HG02885 (cell line): ENCODE results near the gene ZNF273.

Experiments used
- ATAC-seq: cut with Tn5 transposase; IDR thresholded peaks from one replicate; pipeline ENCODE4 v1.9.1; 2021; ENCODE audit warnings: mild to moderate bottlenecking; ENCODE audit not compliant: unreplicated experiment, poor library complexity

Gene ZNF273

DNA sequence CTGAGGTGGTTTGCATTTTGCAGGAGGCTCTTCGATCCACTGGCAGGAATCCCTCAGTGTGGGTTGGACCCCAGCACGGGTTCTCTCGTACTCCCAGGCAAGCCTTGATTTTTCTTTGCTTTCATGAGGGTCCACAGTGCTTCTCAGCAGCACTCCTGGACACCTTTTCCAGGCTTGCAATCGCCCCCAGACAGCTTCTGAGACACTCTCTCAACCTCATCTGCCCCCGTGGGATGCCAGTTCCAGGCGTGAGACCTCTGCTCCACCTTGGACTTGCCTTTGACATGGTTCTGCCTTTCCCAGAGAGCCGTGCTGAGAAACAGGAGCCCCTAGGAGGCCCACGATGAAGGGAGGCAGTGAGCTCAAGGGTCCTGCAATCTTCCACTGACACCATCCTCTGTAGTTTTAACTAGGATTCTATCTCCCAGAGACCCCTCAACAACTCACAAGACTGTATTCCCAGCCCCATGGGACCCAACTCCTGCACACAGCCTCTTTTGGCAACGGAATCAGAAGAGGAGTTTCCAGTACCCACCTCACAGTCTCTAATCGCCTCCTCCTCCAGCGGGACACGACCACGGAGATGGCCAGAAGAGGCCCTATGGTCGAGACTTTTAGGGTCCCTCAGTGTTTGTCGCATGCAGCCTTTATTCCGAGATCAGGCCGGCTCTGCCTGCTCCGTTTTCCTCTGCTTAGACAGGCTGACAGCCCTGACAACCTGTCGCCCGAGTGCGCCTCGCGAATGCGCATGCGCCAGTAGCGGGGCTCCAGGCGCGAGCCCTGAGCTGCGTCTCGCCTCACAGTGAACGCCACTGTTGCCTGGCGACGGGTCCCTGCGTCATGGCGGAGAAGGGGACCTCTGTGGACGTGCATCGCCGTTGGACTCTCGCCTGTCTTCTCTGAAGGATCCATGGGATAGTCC lies 26.0 kb upstream of the ZNF273 start:
- no peak for ATAC-seq

DNA sequence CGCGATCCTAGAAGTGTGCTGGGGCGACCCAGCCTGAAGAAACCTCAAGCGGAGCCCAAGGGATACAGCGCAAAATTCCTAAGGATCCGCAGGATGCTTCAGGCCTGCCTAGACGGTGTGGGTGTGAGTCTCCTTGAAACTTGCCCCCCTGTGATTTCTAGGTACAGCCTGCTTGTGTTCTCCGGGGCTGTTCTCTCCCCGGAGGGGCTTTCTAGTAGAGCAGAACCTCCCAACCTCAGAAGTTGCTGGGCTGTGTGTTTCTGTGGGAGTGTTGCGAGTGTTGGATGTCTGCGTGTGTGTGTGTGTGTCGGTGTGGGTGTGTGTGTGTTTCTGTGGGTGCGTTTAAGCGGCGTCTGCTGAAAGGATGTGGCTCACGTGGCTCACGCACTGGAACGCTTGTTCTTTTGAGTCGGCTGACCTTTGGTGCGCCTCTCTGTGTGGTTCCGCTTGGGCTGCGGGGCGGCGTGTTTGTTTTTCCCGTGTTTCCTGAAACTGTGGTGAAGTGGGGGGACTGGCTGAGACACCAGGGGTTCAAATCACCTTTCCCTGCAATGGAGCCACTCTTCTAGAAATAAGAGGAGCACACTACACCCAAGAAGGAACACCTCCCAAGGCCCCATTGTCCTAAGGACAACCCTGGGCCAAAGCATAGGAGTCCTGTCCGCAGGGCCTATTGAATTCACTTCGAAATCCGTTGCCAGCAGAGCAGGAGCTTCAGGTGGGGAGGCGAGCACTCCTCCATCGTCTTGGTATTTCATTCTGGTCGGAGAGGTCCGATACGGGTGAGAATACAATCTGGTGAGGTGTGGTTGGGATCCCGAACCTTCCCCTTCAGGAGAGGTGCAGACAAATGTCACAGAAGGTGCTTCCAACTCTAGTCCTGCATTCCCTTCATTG lies 25.1 kb upstream of the ZNF273 start:
- ATAC-seq: no peak

DNA sequence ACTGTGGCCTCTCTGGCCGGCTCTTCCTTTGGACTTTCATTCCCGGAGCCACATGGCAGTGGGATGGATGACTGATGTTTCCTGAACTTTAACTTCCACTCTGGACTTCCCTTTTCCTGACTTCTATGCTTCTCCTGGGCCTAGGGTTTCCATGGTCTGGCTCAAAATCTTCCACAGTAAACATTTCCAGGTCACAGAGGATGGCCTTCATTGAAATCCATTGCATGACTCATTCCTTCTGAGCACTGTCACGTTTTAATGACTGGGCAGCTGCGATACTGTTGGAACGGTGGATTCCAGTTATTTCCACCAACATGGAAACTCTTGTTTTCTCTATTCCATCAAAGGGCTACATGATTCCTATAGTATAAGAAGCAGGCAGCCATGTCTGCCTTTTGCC lies 24.4 kb upstream of the ZNF273 start:
- ATAC-seq: no peak

DNA sequence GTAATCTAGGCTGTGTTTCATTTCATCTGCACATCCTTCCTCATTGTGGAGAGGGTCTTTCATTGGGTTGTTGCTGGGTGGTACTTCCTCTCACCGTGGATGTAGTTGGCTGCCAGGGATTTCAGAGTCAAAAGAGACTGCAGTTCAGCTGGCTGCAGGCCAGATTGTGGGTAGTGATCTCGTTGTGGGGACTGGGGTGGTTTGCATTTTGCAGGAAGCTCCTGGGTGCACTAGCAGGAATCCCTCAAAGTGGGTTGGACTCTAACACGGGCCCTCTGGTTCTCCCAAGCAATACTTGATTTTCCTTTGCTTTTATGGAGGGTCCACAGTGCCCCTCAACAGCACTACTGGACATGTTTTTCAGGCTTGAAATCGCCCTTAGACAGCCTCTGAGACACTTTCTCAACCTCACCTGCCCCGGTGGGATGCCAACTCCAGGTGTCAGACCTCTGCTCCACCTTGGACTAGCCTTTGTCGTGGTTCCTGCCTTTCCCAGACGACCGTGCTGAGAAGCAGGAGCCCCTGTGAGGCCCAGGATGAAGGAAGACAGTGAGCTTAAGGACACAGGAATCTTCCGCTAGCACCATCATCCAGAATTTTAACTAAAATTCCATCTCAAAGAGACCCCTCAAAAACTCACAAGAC lies 23.9 kb upstream of the ZNF273 start:
- no peak for ATAC-seq

DNA sequence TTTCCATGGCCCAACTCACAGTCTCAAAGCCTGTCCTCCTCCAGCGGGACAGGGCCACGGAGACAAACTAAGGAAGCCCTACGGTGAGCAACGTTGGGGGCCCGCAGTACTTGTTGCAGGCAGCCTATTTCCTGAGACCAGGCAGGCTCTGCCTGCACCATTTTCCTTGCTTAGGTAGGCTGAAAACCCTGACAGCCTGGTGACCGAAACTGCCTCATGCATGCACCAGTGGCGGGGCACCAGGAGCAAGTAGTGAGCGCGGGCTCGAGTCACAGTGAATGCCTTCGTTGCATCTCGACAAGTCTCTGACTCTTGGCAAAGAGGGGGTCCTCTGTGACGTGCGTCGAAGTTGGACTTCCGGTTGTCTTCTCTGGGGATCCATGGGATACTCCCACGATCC lies 23.3 kb upstream of the ZNF273 start:
- ATAC-seq: no peak

GRCh38 chr7:64880322-64881297 lies 22.5 kb upstream of the ZNF273 start:
- no peak for ATAC-seq

DNA sequence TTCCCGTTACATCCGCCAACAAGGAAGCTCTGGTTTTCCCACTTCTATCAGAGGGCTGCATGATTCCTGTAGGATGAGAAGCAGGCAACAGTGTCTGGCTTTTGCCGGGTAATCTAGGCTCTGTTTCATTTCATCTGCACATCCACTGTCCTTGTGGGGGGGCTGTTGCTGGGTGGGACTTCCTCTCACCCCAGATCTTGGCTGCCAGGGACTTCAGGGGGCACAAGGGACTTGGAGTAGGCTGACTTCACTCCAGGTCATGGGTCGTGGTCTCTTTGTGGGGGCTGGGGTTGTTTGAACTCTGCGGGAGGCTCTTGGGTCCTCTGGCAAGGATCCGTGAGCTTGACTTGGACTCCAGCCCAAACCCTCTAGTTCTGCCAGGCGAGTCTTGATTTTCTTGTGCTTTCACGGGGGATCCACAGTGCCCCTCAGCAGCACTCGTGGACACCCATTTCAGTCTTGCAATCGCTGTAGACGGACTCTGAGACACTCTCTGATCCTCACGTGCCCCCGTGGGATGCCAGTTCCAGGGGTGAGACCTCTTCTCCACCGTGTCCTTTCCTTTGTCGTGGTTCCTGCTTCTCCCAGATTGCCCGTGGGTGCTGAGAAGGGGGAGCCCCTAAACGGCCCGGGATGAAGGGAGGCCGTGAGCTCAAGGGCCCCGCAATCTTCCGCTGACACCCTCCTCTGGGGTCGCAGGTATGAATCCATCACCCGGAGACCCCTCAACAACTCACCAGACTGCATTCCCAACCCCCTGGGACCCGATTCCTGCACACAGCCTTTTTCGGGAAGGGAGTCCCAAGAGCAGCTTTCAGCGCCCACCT lies 21.4 kb upstream of the ZNF273 start:
- ATAC-seq: no peak

GRCh38 chr7:64882341-64883112 lies 20.5 kb upstream of the ZNF273 start:
- no peak for ATAC-seq

DNA sequence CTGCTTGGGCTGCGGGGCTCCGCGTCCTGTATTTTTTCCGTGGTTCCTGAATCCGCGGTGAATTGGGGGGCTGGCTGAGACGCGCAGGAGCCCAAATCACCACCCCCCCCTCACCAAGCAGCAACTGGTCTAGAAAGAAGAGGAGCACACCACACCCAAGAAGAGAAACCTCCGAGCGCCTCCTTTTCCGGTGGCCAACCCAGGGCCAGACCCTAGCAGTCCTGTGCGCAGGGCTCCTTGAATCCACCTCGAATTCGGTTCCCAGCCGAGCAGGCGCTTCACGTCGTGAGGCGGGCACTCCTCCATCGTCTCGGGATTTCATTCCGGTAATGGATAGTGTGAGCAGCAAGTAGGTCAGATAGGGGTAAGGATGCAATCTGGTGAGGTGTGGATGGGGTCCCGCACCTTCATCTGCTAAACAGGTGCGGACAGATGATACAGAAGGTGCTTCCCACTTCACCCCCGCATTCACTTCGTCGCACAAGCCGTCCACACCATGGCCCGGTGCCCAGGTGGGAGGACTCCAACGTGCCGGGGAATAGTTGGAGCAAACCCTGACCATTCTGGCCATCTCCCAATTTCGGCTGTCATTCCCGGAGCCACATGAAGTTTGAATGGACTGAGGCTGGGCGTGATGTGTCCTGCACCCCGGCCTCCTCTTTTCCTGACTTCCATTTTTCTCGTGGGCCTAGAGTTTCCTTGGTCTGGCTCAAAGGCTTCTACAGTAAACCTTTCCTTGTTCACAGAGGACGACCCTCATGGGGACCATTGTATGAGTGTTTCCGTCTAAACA lies 19.8 kb upstream of the ZNF273 start:
- no peak for ATAC-seq

DNA sequence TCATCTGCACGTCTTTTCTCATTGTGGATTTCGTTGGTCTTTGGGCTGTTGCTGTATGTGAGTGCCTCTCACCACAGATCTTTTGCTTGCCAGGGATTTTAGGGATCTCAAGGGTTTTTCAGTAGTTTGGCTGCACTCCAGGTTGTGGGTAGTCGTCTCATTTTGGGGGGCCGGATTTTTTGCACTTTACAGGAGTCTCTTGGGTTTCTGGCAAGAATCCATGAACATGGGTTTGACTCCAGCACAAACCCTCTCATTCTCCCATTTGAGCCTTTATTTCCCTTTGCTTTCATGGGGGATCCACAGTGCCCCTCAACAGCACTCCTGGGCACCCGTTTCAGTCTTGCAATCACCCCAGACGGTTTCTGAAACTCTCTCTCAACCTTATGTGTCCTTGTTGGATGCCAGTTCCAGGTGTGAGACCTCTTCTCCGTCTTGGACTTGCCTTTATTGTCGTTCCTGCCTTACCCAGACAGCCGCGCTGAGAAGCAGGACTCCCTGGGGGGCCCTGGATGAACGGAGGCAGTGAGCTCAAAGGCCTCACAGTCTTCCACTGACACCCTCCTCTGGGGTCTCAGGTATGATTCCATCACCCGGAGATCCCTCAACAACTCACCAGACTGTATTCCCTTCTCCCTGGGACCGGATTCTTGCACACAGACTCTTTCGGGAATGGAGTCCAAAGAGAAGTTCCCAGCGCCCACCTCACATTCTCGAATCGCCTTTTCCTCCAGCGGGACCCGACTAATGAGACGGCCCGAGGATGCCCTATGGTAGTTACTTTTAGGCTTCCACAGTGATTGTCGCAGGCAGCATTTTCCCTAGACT lies 18.8 kb upstream of the ZNF273 start:
- no peak for ATAC-seq

GRCh38 chr7:64884913-64885370 lies 18.1 kb upstream of the ZNF273 start:
- ATAC-seq: no peak

GRCh38 chr7:64885520-64886240 lies 17.4 kb upstream of the ZNF273 start:
- no peak for ATAC-seq

DNA sequence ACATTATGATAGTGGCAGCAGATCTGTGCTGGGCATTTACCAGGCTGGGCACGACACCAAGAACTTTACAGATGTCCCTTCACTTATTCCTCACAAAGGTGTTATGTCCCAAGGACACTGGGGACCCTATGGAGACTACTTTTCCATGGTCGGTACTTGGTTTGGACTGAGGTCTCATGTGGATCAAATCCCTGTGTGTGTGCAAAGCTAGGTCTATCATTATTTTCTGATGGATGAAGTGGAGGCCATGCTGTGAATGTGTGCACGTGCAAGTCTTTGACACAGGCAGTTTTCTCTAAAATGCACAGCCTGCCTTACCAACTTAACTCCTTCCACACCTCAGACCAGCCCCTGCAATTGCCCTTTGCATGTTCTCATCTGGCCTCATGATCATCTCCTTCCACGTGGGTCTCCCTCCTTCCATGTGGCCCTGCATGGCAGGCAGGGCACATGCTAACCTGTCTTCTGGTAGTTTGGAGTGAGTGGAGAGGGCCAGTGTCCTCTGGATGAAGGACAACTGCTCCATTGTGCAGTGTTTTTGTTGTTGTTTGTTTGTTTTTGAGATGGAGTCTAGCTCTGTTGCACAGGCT lies 16.0 kb upstream of the ZNF273 start:
- ATAC-seq: no peak

DNA sequence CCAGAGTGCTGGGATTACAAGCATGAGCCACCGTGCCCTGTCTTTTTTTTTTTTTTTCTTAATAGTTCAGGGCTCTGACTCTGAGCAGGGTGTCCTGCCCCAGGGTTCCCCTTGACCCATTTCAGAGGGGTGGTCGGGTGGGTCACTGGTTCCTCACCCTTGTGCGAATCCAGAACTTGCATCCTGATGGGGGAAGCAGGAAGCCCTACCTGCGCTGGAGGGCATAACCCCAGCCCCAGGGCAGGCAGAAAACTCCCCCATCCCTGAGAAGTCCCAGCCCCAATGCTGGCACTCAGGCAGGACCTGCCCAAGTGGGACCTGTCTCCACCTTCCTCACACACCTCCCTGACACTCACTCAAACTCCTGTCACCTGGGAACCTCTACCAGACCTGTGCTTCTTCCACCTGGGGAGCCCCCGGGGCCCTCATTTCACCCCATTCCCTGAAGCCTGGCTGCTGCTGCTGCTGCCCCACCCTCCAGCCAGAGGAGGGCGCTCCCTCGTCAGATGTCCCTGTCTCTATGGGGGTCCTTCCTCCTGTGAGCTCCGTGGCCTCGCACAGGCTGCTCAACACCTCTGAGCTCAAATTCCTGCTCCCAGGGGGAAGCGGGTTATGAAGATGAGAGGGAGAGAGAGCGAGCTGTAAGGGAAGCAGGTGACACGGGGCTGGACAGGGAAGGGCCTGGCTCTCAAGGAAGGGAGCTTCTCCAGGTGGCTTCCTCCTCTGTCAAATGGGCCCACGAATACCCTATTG lies 15.1 kb upstream of the ZNF273 start:
- no peak for ATAC-seq

- ATAC-seq: no peak
These were observed 14.5 kb upstream of the ZNF273 start for GRCh38 chr7:64888561-64888900.
